ENCODE results near the gene TRNP1. TPM values are rescaled to one million over a fixed set of nuclear protein-coding genes. Genes with fewer than 3 reads are reported as not detected.
"Not testable (repeated sequence)": the region's sequence is repeated elsewhere in the genome, so short reads cannot be mapped to it uniquely, and the experiment has no call there.

TRNP1 gene, protein sequence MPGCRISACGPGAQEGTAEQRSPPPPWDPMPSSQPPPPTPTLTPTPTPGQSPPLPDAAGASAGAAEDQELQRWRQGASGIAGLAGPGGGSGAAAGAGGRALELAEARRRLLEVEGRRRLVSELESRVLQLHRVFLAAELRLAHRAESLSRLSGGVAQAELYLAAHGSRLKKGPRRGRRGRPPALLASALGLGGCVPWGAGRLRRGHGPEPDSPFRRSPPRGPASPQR
- polyA plus RNA-seq (ENCODE audit: insufficient read length) = 3.6 TPM
- long read RNA-seq, donor 1, transcript TRNP1-201 (2 exons, 1,958 nt) = major isoform, 8 of 13 reads
- long read RNA-seq, donor 1, partial matches to known transcripts = 5 of 13 reads
- long read RNA-seq, donor 1, other reads (novel, unspliced or antisense) = 0 of 13 reads
- long read RNA-seq, donor 2, transcript TRNP1-201 (2 exons, 1,958 nt) = major isoform, 5 of 8 reads
- long read RNA-seq, donor 2, partial matches to known transcripts = 0 of 8 reads
- long read RNA-seq, donor 2, other reads (novel, unspliced or antisense) = 0 of 8 reads
- long read RNA-seq, donor 3, partial matches to known transcripts = 0 of 2 reads
- long read RNA-seq, donor 3, other reads (novel, unspliced or antisense) = 0 of 2 reads
- long read RNA-seq, donor 4 = 0 reads
- long read RNA-seq, donor 5, transcript TRNP1-201 (2 exons, 1,958 nt) = major isoform, 7 of 14 reads
- long read RNA-seq, donor 5, partial matches to known transcripts = 6 of 14 reads
- long read RNA-seq, donor 5, other reads (novel, unspliced or antisense) = 0 of 14 reads
- long read RNA-seq, donor 6, transcript TRNP1-201 (2 exons, 1,958 nt) = major isoform, 9 of 9 reads
- long read RNA-seq, donor 6, partial matches to known transcripts = 0 of 9 reads
- long read RNA-seq, donor 6, other reads (novel, unspliced or antisense) = 0 of 9 reads
- long read RNA-seq, donor 7, partial matches to known transcripts = 0 of 2 reads
- long read RNA-seq, donor 7, other reads (novel, unspliced or antisense) = 0 of 2 reads
- long read RNA-seq, donor 8, partial matches to known transcripts = 0 of 2 reads
- long read RNA-seq, donor 8, other reads (novel, unspliced or antisense) = 0 of 2 reads

DNA sequence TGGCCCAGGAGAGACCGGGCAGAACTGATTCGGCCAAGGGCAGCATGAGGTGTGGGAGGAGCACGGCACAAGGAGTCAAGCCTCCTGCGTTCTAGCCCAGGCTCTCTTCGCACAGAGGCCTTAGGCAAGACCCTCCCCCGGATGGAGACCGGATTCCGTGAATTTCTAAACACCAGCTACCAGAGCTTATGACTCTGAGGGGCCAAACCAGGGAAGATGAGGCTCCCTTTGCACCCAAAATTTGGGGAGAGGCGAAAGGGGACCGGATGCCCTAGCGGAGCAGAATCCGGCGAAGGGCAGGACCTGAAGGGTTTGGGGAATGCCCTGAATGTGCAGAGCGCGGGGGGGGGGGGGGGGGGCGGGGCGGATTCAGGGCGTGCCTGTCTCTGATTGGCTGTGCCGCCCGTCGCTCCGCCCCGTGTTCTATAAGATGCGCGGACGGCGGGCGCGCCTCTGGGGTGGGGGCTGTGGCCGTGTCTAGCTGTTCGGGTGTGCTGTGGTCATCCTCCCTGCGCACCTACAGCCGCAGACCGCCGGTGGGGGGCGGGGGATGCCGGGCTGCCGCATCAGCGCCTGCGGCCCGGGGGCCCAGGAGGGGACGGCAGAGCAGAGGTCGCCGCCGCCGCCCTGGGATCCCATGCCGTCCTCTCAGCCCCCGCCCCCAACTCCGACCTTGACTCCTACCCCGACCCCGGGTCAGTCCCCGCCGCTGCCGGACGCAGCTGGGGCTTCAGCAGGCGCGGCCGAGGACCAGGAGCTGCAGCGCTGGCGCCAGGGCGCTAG is at the start of gene TRNP1:
TSS of gene TRNP1 (plus strand) at position 456 of the 783 bp plus-strand sequence. CDS start at position 551, 95 bp downstream.
- no peak for DNase-seq

- no peak for DNase-seq
Measured at GRCh38 chr1:26945138-26945537, 48.4 kb upstream of the TRNP1 start.

DNA sequence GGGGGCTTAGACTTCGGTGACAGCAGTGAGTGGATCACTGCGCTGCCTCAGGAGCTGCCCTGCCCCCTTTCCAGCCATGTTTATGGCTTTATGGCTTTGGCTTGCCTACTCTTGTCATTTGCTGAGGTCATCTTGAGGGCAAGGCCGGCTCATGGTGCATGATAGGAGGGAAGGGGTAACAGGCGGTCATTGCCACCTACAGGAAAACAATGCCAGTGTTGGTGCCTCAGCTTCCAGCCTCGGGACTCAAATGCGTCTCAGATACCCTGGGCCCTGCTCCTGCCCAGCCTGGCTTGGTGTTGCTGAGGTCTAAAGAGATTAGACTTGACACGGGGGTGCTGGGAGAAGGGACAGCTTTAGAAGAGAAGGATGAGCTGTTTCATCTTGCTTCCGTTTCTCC is 47.8 kb upstream of the TRNP1 start:
- no peak for DNase-seq

GRCh38 chr1:26946270-26946669 is 47.2 kb upstream of the TRNP1 start:
- DNase-seq = no peak

DNA sequence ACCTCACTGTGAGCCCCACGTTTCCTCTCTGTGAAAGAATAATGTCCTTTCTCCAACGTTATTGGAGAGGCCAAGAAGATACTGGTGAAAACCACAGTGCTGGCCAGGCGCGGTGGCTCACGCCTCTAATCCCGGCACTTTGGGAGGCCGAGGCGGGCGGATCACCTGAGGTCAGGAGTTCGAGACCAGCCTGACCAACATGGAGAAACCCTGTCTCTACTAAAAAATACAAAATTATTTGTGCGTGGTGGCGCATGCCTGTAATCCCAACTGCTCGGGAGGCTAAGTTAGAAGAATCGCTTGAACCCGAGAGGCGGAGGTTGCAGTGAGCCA is 44.8 kb upstream of the TRNP1 start:
- DNase-seq = not testable (repeated sequence)

- no peak for DNase-seq
Measured at GRCh38 chr1:26949266-26949925, 44.1 kb upstream of the TRNP1 start.

DNA sequence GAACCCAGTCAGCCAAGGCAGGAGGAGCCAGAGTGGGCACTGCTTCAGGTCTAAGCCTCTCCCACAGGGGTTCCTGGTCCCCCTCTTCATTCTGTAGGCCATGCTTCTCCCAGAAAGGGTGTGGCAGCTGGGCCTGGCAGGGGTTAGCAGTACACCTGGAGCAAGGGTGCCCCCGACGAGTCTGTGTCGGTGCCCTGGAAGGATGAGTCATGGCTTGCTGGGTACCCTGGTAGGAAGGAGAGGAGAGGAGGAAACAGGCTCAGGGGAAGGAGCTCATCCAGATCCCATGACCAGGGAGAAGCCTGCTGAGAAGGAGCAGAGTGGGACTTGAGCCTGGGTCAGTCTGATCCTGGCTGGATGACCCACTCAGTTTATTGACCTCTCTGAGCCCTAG is 43.6 kb upstream of the TRNP1 start:
- no peak for DNase-seq

- no peak for DNase-seq
Measured at GRCh38 chr1:26950602-26951001, 42.9 kb upstream of the TRNP1 start.

DNA sequence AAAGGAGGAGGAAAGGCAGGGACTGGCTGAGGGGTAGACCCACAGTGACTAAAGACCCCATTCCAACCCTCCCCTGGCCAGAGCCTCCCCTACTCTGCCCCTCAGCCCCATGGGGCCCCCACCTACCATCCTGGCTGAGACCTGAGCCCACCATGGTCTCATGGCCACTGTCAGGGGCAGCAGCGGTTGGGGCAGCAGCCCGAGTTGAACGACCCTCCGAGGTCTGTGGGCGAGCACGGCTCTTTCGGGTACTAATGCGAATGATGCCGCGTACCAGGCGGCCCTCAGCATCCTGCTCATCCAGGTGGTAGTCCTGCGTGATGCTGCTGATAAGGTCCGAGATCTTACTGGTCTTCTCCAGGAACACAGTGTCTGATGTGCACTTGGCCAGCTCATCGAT is 42.3 kb upstream of the TRNP1 start:
- no peak for DNase-seq

- DNase-seq = no peak
Measured at GRCh38 chr1:26951821-26952497, 41.5 kb upstream of the TRNP1 start.

- DNase-seq = no peak
Measured at GRCh38 chr1:26953374-26953773, 40.1 kb upstream of the TRNP1 start.

DNA sequence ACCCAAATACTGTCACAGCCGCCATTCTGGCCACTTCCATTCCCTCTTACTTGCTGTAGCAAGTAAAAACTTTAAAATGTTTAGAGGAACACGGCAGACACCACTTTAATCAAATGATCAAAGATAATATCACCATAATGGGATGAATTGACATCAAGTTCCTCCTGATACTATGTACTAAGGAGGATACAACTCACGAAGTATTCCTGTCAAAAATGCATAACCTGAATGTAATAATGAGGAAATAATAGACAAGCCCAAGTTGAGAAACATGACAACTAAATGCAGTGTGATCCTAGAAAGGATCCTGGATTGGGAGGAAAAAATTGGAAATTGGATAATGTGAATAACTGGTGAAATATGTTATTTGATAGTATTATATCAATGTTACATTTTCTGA is 37.2 kb upstream of the TRNP1 start:
- DNase-seq = no peak

- no peak for DNase-seq
Measured at GRCh38 chr1:26957306-26957705, 36.2 kb upstream of the TRNP1 start.

- no peak for DNase-seq
Measured at GRCh38 chr1:26959270-26959669, 34.2 kb upstream of the TRNP1 start.

DNA sequence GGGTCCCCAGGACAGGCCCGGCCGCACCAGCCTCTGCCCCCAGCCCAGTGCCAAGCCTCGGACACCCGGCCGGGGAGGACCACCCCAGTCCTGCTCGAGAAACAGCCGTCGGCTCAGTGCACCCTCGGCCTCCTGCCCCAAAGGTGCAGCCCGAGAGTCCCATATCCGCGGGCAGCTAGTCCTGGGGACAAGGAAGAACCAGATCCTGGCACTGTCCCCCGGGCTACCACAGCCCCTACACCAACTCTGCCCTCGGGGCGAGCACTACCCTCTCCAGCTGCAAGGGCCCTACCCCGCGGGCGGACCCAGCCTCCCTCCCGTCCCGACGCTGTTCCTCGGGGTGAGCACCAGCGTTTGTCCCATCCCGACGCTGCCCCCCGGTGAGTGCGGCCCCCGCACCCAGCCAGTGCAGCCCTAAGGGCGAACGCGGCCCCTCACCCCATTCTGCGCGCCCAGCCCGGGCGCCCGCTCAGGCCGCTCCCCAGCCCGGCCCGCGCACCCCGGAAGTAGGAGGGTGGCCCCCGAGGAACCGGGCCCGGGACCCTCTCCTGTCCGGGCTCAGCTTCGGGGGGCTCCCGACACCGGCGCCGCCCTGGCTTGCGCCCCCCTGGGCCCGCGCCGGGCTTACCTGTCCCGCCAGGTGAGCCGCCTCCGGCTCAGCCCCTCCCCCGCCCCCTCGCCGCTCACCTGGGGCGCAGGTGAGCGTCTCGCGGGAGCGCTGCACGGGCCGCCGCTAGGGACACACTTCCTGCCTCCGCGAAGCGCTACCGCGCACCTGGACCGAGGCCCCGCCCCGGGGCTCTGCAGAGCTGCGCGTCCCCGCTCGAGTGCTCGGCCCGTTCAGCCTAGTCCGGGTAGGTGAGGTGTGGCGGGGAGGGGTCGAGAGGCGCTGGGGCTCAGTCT is 33.5 kb upstream of the TRNP1 start, which contains the start of gene KDF1:
TSS of gene KDF1 (minus strand) at position 747 of the 903 bp plus-strand sequence. CDS start 8,088 bp downstream, outside the sequence.
- DNase-seq = peak; percentile 54

GRCh38 chr1:26960625-26960966 is 32.9 kb upstream of the TRNP1 start:
- no peak for DNase-seq

DNA sequence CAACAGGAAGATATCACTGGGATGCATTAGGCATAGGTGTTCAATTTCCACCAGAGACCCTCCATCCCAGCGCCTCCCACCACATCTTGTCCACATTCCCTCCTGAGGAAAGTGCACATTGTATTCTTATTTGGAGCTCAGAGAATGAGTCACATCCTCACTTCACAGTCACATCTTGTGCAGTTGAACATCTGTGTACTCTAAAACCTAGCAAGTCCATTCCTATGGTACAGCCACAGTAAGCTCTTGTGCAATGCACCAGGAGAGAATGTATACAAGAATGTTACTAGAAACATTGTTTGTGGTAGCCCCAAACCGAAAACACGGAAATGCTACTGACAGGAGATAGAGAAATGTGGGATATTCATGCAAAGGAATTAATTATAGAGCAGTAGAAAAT is 31.7 kb upstream of the TRNP1 start:
- no peak for DNase-seq

GRCh38 chr1:26965213-26965612 is 28.3 kb upstream of the TRNP1 start:
- no peak for DNase-seq

DNA sequence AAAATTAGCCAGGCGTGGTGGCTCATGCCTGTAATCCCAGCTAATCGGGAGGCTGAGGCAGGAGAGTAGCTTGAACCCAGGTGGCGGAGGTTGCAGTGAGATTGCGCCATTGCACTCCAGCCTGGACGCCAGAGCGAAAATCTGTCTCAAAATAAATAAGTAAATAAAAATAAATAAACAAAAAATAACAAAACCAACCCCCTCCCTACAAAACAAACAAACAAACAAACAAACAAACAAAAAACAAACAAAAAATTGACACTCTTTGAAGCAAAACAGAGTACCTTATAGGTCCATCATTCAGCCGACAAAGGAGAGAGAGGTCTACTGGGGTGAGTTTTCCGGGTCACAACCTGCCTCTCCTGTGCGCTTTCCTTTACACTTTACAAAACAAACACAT is 27.9 kb upstream of the TRNP1 start:
- DNase-seq = no peak

DNA sequence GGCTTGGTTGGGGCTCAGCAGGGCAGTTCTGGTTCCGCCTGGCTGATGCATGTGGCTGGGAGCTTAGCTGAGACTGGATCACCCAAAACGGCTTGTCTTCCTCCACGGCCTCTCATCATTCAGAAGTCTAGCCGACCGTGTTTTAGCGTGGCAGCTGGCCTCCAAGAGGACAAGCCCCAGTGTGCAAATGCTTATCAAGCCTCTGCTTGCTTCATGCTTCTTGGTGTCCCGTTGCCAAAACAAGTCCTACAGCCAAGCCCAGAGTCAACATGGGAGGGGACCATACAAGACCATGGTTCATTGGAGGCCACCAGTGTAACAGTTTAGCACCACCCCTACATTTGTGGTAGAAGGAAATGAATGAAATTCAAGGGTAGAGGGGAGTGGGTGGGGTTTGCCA is 22.7 kb upstream of the TRNP1 start:
- no peak for DNase-seq
